ENCODE measurements around the gene ZCWPW1.

DNA sequence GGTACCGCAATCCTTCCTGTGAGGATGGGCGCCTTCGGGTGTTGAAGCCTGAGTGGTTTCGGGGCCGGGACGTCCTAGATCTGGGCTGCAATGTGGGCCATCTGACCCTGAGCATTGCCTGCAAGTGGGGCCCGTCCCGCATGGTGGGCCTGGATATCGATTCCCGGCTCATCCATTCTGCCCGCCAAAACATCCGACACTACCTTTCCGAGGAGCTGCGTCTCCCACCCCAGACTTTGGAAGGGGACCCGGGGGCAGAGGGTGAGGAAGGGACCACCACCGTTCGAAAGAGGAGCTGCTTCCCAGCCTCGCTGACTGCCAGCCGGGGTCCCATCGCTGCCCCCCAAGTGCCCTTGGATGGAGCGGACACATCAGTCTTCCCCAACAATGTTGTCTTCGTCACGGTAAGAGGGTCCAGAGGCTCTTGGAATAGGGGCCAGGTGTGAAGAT, 2.8 kb upstream of the ZCWPW1 start:
- TF ChIP-seq CTCF (conservative IDR thresholded peaks at IDR 0.05; ENCODE audit: low read depth, low read length) (no peak), EZH2 (IDR thresholded peaks at IDR 0.05; ENCODE audit: borderline replicate concordance, low read depth, low read length, poor library complexity, severe bottlenecking) (no peak)

Data from A673 (cell line).